Mononuclear cell (primary cell): ENCODE data around the gene SEC16A. TPM values are rescaled to one million over a fixed set of nuclear protein-coding genes. Genes with fewer than 3 reads are reported as not detected.

Source experiments
- H3K27me3 ChIP-seq: 2 replicates; pipeline ENCODE4 v1.6.0; 2011; ENCODE audit warnings: low read length, control low read depth; ENCODE audit not compliant: insufficient read depth
- H3K4me1 ChIP-seq: 2 replicates; pipeline ENCODE4 v1.5.1; 2011; ENCODE audit warnings: mild to moderate bottlenecking, low read length, control low read depth; ENCODE audit not compliant: insufficient read depth
- H3K4me3 ChIP-seq: 2 replicates; pipeline ENCODE4 v1.5.1; 2011; ENCODE audit warnings: mild to moderate bottlenecking, low read length, moderate library complexity
- H3K9me3 ChIP-seq: 2 replicates; pipeline ENCODE4 v1.5.1; 2011; ENCODE audit warnings: low read depth, mild to moderate bottlenecking, control low read depth, low read length
- total RNA-seq: library from RNA; depleted of rRNA; stranded (reverse); fragments of >200 nt; gene quantifications from one replicate; pipeline ENCODE4 v1.2.3, GENCODE V29; 2012

Gene SEC16A
- total RNA-seq, 1 donor: 38.0 TPM

GRCh38 chr9:136454026-136454796, 28.6 kb downstream of the SEC16A start:
- Histone ChIP-seq H3K27me3 (no peaks in the 10 kb centered on the region), H3K4me3 (no peak overlapping the region), H3K9me3 (no peaks in the 10 kb centered on the region)

GRCh38 chr9:136453326-136453725, 29.5 kb downstream of the SEC16A start:
- no peaks in the 10 kb centered on the region for H3K27me3 ChIP-seq

More at GRCh38 chr9:136454026-136454796, 28.6 kb downstream of the SEC16A start:
- H3K4me1 ChIP-seq: no peaks in the 10 kb centered on the region

GRCh38 chr9:136451221-136451877, 31.5 kb downstream of the SEC16A start:
- Histone ChIP-seq H3K9me3 (no peaks in the 10 kb centered on the region), H3K27me3 (no peaks in the 10 kb centered on the region), H3K4me1 (no peaks in the 10 kb centered on the region), H3K4me3 (no peak overlapping the region)

More at GRCh38 chr9:136453326-136453725, 29.5 kb downstream of the SEC16A start:
- H3K4me3 ChIP-seq: no peak overlapping the region
- H3K9me3 ChIP-seq: no peaks in the 10 kb centered on the region
- H3K4me1 ChIP-seq: no peaks in the 10 kb centered on the region

- no peaks in the 10 kb centered on the region for H3K4me1 ChIP-seq
Measured at GRCh38 chr9:136448655-136449054, 34.2 kb downstream of the SEC16A start.

GRCh38 chr9:136447173-136447778, 35.6 kb downstream of the SEC16A start:
- no peaks in the 10 kb centered on the region for H3K9me3 ChIP-seq
- no peaks in the 10 kb centered on the region for H3K27me3 ChIP-seq
- H3K4me1 ChIP-seq: no peaks in the 10 kb centered on the region
- H3K4me3 ChIP-seq: no peak overlapping the region

More at GRCh38 chr9:136448655-136449054, 34.2 kb downstream of the SEC16A start:
- H3K27me3 ChIP-seq: no peaks in the 10 kb centered on the region
- H3K9me3 ChIP-seq: no peaks in the 10 kb centered on the region
- no peak overlapping the region for H3K4me3 ChIP-seq

GRCh38 chr9:136445799-136446198, 37.0 kb downstream of the SEC16A start:
- H3K27me3 ChIP-seq: no peaks in the 10 kb centered on the region
- no peaks in the 10 kb centered on the region for H3K4me1 ChIP-seq
- no peak overlapping the region for H3K4me3 ChIP-seq
- H3K9me3 ChIP-seq: no peaks in the 10 kb centered on the region

- H3K27me3 ChIP-seq: no peaks in the 10 kb centered on the region
- peaks cover 4% of the 10 kb centered on the region for H3K4me1 ChIP-seq
- no peaks in the 10 kb centered on the region for H3K9me3 ChIP-seq
- H3K4me3 ChIP-seq: no peak overlapping the region
Measured at GRCh38 chr9:136444102-136444501, 38.7 kb downstream of the SEC16A start.

GRCh38 chr9:136443687-136444086, 39.2 kb downstream of the SEC16A start:
- H3K4me1 ChIP-seq: peaks cover 6% of the 10 kb centered on the region
- H3K9me3 ChIP-seq: no peaks in the 10 kb centered on the region
- no peak overlapping the region for H3K4me3 ChIP-seq
- H3K27me3 ChIP-seq: no peaks in the 10 kb centered on the region

- no peak overlapping the region for H3K4me3 ChIP-seq
- H3K9me3 ChIP-seq: no peaks in the 10 kb centered on the region
- peaks cover 12% of the 10 kb centered on the region for H3K4me1 ChIP-seq
Measured at GRCh38 chr9:136443087-136443486, 39.8 kb downstream of the SEC16A start.

GRCh38 chr9:136442265-136442664, 40.6 kb downstream of the SEC16A start:
- no peaks in the 10 kb centered on the region for H3K27me3 ChIP-seq
- H3K4me1 ChIP-seq: peaks cover 20% of the 10 kb centered on the region
- no peaks in the 10 kb centered on the region for H3K9me3 ChIP-seq
- H3K4me3 ChIP-seq: no peak overlapping the region

More at GRCh38 chr9:136443087-136443486, 39.8 kb downstream of the SEC16A start:
- H3K27me3 ChIP-seq: no peaks in the 10 kb centered on the region

GRCh38 chr9:136441681-136442245, 41.1 kb downstream of the SEC16A start:
- Histone ChIP-seq H3K4me1 (peaks cover 24% of the 10 kb centered on the region), H3K9me3 (no peaks in the 10 kb centered on the region), H3K4me3 (no peak overlapping the region), H3K27me3 (no peaks in the 10 kb centered on the region)

GRCh38 chr9:136441191-136441680, 41.6 kb downstream of the SEC16A start:
- Histone ChIP-seq H3K4me3 (no peak overlapping the region), H3K9me3 (no peaks in the 10 kb centered on the region), H3K27me3 (no peaks in the 10 kb centered on the region), H3K4me1 (peaks cover 24% of the 10 kb centered on the region)

- Histone ChIP-seq H3K27me3 (no peaks in the 10 kb centered on the region), H3K4me1 (peaks cover 24% of the 10 kb centered on the region), H3K9me3 (no peaks in the 10 kb centered on the region), H3K4me3 (peak within 1 kb of the TSS; percentile 65)
Measured at GRCh38 chr9:136439481-136440408, 43.1 kb downstream of the SEC16A start, which contains the start of gene INPP5E. Gene INPP5E, minus strand, starts transcription at chr9:136439845. Its CDS starts 426 bp downstream, at chr9:136439419.
